Central memory CD8-positive, alpha-beta T cell (primary cell): ENCODE measurements around the gene DNAH9.

Experiments used
- ATAC-seq: fragments of 150-1000 bp; cut with Tn5 transposase; replicated peaks from 2 replicates; pipeline ENCODE4 v1.10.0; 2022; ENCODE audit warnings: mild to moderate bottlenecking, moderate FRiP score, moderate number of reproducible peaks; ENCODE audit not compliant: poor library complexity, severe bottlenecking; ENCODE audit errors: extremely low read depth
- DNase-seq, 2 donors: peaks; one replicate each; pipeline ENCODE4 v3.0.0; 2021; ENCODE audit warnings: low spot score in 2 of 2
- H3K27ac Mint-ChIP-seq: one replicate; pipeline ENCODE4 v1.8.0; 2022; ENCODE audit warnings: low read depth, mild to moderate bottlenecking, moderate library complexity, mixed read lengths
- H3K27me3 Mint-ChIP-seq: one replicate; pipeline ENCODE4 v1.8.0; 2022; ENCODE audit warnings: mixed read lengths
- H3K36me3 Mint-ChIP-seq: one replicate; pipeline ENCODE4 v1.8.0; 2022; ENCODE audit warnings: mild to moderate bottlenecking, moderate library complexity, mixed read lengths; ENCODE audit not compliant: insufficient read depth
- H3K4me1 Mint-ChIP-seq: one replicate; pipeline ENCODE4 v1.8.0; 2022; ENCODE audit warnings: mixed read lengths
- H3K4me3 Mint-ChIP-seq: one replicate; pipeline ENCODE4 v1.8.0; 2022; ENCODE audit warnings: mild to moderate bottlenecking, moderate library complexity, mixed read lengths
- H3K9me3 Mint-ChIP-seq: one replicate; pipeline ENCODE4 v1.8.0; 2022; ENCODE audit warnings: mixed read lengths

DNAH9 gene

GRCh38 chr17:11848330-11848729, 250.1 kb downstream of the DNAH9 start:
- Mint-ChIP-seq H3K4me1 (no peaks in the 10 kb centered on the region), H3K27me3 (no peaks in the 10 kb centered on the region), H3K27ac (no peak overlapping the region), H3K9me3 (peaks cover 5% of the 10 kb centered on the region), H3K36me3 (no peaks in the 10 kb centered on the region), H3K4me3 (no peak overlapping the region)
- DNase-seq: no peak
- ATAC-seq: no peak

- Mint-ChIP-seq H3K27ac (no peak overlapping the region), H3K4me3 (no peak overlapping the region), H3K36me3 (no peaks in the 10 kb centered on the region), H3K4me1 (no peaks in the 10 kb centered on the region), H3K9me3 (peaks cover 7% of the 10 kb centered on the region), H3K27me3 (no peaks in the 10 kb centered on the region)
- DNase-seq (no peak), ATAC-seq (no peak)
Measured at GRCh38 chr17:11852231-11852630, 254.0 kb downstream of the DNAH9 start.

GRCh38 chr17:11852912-11853311, 254.6 kb downstream of the DNAH9 start:
- H3K27me3 Mint-ChIP-seq: no peaks in the 10 kb centered on the region
- no peak overlapping the region for H3K27ac Mint-ChIP-seq
- peaks cover 10% of the 10 kb centered on the region for H3K9me3 Mint-ChIP-seq
- DNase-seq (no peak), ATAC-seq (no peak)
- H3K36me3 Mint-ChIP-seq: no peaks in the 10 kb centered on the region
- H3K4me3 Mint-ChIP-seq: no peak overlapping the region
- H3K4me1 Mint-ChIP-seq: no peaks in the 10 kb centered on the region

GRCh38 chr17:11853321-11854151, 255.3 kb downstream of the DNAH9 start:
- Mint-ChIP-seq H3K9me3 (peaks cover 10% of the 10 kb centered on the region), H3K27me3 (no peaks in the 10 kb centered on the region), H3K4me1 (no peaks in the 10 kb centered on the region), H3K4me3 (no peak overlapping the region), H3K36me3 (no peaks in the 10 kb centered on the region), H3K27ac (no peak overlapping the region)
- ATAC-seq: no peak
- no peak for DNase-seq

GRCh38 chr17:11855306-11855705, 257.0 kb downstream of the DNAH9 start:
- Mint-ChIP-seq H3K36me3 (no peaks in the 10 kb centered on the region), H3K4me1 (no peaks in the 10 kb centered on the region), H3K27ac (no peak overlapping the region), H3K9me3 (peaks cover 10% of the 10 kb centered on the region), H3K4me3 (no peak overlapping the region), H3K27me3 (no peaks in the 10 kb centered on the region)
- ATAC-seq (no peak), DNase-seq (no peak)

DNA sequence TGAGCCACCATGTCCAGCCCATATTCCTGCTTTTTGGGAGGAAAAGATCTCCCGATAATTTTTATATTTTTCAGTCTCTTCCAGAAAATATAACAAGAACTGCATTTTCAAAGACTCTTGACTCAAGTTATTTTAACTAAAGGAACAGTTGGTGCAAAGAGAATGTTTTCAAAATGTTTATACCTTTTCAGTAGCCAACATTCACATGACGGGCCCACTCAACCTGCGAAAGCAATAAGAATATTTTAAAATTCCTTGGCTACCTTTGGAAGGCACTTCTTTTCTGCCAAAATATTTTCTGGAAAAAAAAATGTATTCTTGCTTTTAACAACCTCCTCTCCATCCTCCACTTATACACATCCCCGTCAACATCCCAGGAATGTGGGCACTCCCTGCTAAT, 258.7 kb downstream of the DNAH9 start:
- no peaks in the 10 kb centered on the region for H3K4me1 Mint-ChIP-seq
- H3K36me3 Mint-ChIP-seq: no peaks in the 10 kb centered on the region
- H3K27ac Mint-ChIP-seq: no peak overlapping the region
- no peaks in the 10 kb centered on the region for H3K27me3 Mint-ChIP-seq
- no peak overlapping the region for H3K4me3 Mint-ChIP-seq
- DNase-seq (no peak), ATAC-seq (no peak)
- peaks cover 10% of the 10 kb centered on the region for H3K9me3 Mint-ChIP-seq

DNA sequence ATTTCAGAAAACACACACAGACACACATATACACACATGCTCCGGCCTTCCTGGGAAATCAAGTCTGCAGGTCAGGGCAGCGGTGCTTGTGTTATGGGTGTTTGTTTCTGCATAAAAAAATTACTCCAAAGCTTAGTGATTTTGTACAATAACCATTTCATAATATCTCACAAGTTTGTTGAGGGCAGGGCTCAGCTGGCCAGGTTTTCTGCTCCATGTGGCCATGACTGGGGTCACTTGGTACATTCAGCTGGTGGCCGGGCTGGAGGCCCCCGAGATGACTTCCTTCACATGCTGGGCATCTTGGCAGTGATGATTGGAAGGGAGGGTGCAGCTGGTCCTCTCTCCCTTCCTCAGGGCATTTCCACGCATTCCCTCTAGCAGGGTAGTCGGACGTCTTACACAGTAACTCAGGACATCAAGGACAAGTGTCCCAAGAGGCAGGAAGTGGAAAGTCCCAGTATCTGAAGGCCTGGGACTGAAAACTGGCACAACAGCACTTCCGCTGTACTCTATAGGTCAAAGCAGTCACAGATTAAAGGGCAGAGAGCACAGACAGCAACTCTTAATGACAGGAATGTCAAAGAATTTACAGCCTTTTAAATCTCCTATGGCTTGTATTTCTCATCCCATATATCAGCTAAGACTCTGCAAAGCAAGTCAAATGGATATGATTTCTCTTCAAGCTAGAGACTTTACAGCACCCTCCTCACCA, 271.6 kb downstream of the DNAH9 start:
- DNase-seq: no peak

GRCh38 chr17:11871773-11872172, 273.5 kb downstream of the DNAH9 start:
- DNase-seq (no peak), ATAC-seq (no peak)
- H3K36me3 Mint-ChIP-seq: no peaks in the 10 kb centered on the region
- peaks cover 6% of the 10 kb centered on the region for H3K9me3 Mint-ChIP-seq
- H3K27me3 Mint-ChIP-seq: peaks cover 7% of the 10 kb centered on the region
- H3K4me3 Mint-ChIP-seq: no peak overlapping the region
- no peaks in the 10 kb centered on the region for H3K4me1 Mint-ChIP-seq
- no peak overlapping the region for H3K27ac Mint-ChIP-seq

More for the DNA sequence above, 271.6 kb downstream of the DNAH9 start:
- Mint-ChIP-seq H3K27ac (no peak overlapping the region), H3K4me1 (no peaks in the 10 kb centered on the region), H3K36me3 (no peaks in the 10 kb centered on the region), H3K4me3 (no peak overlapping the region), H3K27me3 (peaks cover 8% of the 10 kb centered on the region), H3K9me3 (peaks cover 6% of the 10 kb centered on the region)
- ATAC-seq: no peak

DNA sequence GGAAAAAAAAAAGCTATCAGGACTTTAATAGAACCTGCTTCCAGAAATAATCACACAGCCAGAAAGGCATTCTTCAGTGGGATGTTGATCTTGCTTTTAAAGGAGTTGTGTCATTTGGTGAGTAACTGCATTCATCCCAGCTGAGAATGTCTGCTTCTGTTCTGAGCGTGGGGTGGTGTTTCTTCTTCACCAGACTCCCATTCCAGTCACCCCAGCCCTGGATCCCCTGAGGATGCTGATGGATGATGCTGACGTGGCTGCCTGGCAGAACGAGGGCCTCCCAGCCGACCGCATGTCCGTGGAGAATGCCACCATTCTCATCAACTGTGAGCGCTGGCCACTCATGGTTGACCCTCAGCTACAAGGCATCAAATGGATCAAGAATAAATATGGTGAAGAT, 276.5 kb downstream of the DNAH9 start:
- ATAC-seq (no peak), DNase-seq (no peak)
- Mint-ChIP-seq H3K4me3 (no peak overlapping the region), H3K4me1 (no peaks in the 10 kb centered on the region), H3K9me3 (no peaks in the 10 kb centered on the region), H3K36me3 (no peaks in the 10 kb centered on the region), H3K27ac (no peak overlapping the region), H3K27me3 (no peaks in the 10 kb centered on the region)

GRCh38 chr17:11880714-11881113, 282.4 kb downstream of the DNAH9 start:
- Mint-ChIP-seq H3K9me3 (no peaks in the 10 kb centered on the region), H3K4me3 (no peak overlapping the region), H3K27me3 (no peaks in the 10 kb centered on the region), H3K27ac (no peak overlapping the region), H3K36me3 (no peaks in the 10 kb centered on the region), H3K4me1 (no peaks in the 10 kb centered on the region)
- DNase-seq (no peak), ATAC-seq (no peak)

DNA sequence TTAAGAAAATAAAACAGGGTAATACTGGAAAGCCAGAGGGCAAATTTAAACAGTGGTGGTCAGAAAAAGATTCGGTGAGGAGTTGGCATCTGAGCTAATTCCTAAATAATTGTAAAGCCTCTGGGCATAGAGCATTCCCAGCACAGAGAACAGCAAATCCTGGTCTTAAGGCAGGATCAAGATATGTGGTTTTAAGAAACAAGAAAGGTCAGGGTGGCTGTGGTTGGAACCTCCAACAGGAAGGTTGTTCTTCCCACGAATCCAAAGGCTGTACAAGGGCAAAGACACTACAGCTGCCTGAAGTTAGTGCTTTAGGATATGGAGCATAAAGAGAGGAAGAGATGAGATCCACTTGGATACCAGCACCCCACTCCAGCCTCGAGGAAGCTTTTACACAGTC, 284.4 kb downstream of the DNAH9 start:
- no peak overlapping the region for H3K4me3 Mint-ChIP-seq
- ATAC-seq: no peak
- H3K9me3 Mint-ChIP-seq: no peaks in the 10 kb centered on the region
- H3K4me1 Mint-ChIP-seq: no peaks in the 10 kb centered on the region
- H3K36me3 Mint-ChIP-seq: no peaks in the 10 kb centered on the region
- DNase-seq: no peak
- no peaks in the 10 kb centered on the region for H3K27me3 Mint-ChIP-seq
- H3K27ac Mint-ChIP-seq: no peak overlapping the region

GRCh38 chr17:11885051-11885450, 286.8 kb downstream of the DNAH9 start:
- H3K9me3 Mint-ChIP-seq: no peaks in the 10 kb centered on the region
- no peak overlapping the region for H3K27ac Mint-ChIP-seq
- ATAC-seq: no peak
- H3K27me3 Mint-ChIP-seq: no peaks in the 10 kb centered on the region
- DNase-seq: no peak
- H3K4me1 Mint-ChIP-seq: no peaks in the 10 kb centered on the region
- no peak overlapping the region for H3K4me3 Mint-ChIP-seq
- H3K36me3 Mint-ChIP-seq: no peaks in the 10 kb centered on the region

GRCh38 chr17:11889266-11889665, 291.0 kb downstream of the DNAH9 start:
- no peaks in the 10 kb centered on the region for H3K27me3 Mint-ChIP-seq

More at GRCh38 chr17:11889266-11889665, 291.0 kb downstream of the DNAH9 start:
- H3K36me3 Mint-ChIP-seq: no peaks in the 10 kb centered on the region
- no peak for DNase-seq
- no peak overlapping the region for H3K4me3 Mint-ChIP-seq
- no peaks in the 10 kb centered on the region for H3K4me1 Mint-ChIP-seq
- peaks cover 5% of the 10 kb centered on the region for H3K9me3 Mint-ChIP-seq
- no peak for ATAC-seq
- H3K27ac Mint-ChIP-seq: no peak overlapping the region
